Omental fat pad (tissue), 4 donors: ENCODE results near the gene UVRAG. TPM values are rescaled to one million over a fixed set of nuclear protein-coding genes. Genes with fewer than 3 reads are reported as not detected.
A peak's percentile ranks its signal among the peaks of the same experiment; 100 is the strongest.

Source experiments
- ATAC-seq: fragments of 150-250 bp; one replicate; pipeline ENCODE4 v1.9.1; 2016; ENCODE audit warnings: mild to moderate bottlenecking, moderate library complexity; ENCODE audit not compliant: low FRiP score
- DNase-seq: peaks from one replicate; pipeline ENCODE4 v3.0.0-alpha.2; 2019; ENCODE audit warnings: low spot score
- CTCF ChIP-seq, 3 donors: fragments of 450-650 bp; IDR thresholded peaks; one replicate each; pipeline ENCODE4 v1.5.1; 2016 to 2017; ENCODE audit warnings: antibody characterized with exemption in 3 of 3, mild to moderate bottlenecking in 3 of 3, moderate library complexity in 2 of 3
- total RNA-seq, 4 donors: library from RNA; depleted of rRNA; stranded (reverse); fragments of >200 nt; gene quantifications; one replicate each; pipeline ENCODE4 v1.1.0, GENCODE V29; 2016

Gene UVRAG
- total RNA-seq, 4 donors from 2014 or later: 39.6 to 72.9 (median 61.5) TPM

- ATAC-seq (no peak), DNase-seq (no peak)
- TF ChIP-seq CTCF (IDR thresholded peaks at IDR 0.05): no peak
Observed at GRCh38 chr11:75770102-75770501, 44.9 kb upstream of the UVRAG start.

GRCh38 chr11:75771646-75772410 lies 43.2 kb upstream of the UVRAG start:
- ATAC-seq (peak; percentile 58), DNase-seq (peak; percentile 32)
- TF ChIP-seq CTCF (IDR thresholded peaks at IDR 0.05): no peak

- no peak for ATAC-seq
- DNase-seq: no peak
Observed at GRCh38 chr11:75773595-75774353, 41.2 kb upstream of the UVRAG start.

GRCh38 chr11:75775056-75775455 lies 40.0 kb upstream of the UVRAG start:
- TF ChIP-seq CTCF (IDR thresholded peaks at IDR 0.05): no peak
- ATAC-seq (no peak), DNase-seq (no peak)

More at GRCh38 chr11:75773595-75774353, 41.2 kb upstream of the UVRAG start:
- no peak for TF ChIP-seq CTCF (IDR thresholded peaks at IDR 0.05)

GRCh38 chr11:75776546-75776945 lies 38.5 kb upstream of the UVRAG start:
- no peak for DNase-seq
- no peak for ATAC-seq
- TF ChIP-seq CTCF (IDR thresholded peaks at IDR 0.05): no peak

GRCh38 chr11:75777461-75778110 lies 37.4 kb upstream of the UVRAG start:
- TF ChIP-seq CTCF (IDR thresholded peaks at IDR 0.05): no peak
- ATAC-seq: no peak
- no peak for DNase-seq
